NCI-H2227 treated with DMSO at 0.1 percent for 48 hours (cell line): ENCODE measurements around the gene LAMA3.

Experiments used
- DNase-seq: peaks from one replicate; lab custom pipeline; 2025; lab: John Stamatoyannopoulos, UW

LAMA3 gene

DNA sequence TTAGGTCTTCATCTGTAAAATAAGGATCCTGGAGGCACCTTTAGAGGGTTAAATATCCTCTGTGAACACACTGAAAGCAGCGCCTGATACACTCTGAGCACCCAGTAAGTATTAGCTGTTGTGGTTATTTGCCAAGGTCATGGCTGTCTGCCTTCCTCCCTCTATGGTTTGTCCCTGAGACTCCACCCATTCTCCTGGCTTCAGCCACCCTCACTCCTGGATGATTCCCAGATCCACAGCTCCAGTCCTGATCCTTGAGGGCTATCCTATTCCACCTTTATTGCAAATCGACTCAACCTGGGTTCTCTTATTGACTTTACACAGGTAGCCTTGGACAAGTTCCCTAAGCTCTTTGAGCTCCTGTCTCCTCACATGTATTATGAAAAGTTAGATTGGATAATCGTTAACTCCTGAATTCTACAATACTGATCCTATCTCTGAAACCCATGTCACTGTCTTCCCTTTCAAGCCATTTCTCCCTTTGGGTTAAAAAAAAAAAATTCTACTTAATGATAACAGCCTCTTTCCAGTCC, 162.3 kb downstream of the LAMA3 start:
- DNase-seq = no peak

DNA sequence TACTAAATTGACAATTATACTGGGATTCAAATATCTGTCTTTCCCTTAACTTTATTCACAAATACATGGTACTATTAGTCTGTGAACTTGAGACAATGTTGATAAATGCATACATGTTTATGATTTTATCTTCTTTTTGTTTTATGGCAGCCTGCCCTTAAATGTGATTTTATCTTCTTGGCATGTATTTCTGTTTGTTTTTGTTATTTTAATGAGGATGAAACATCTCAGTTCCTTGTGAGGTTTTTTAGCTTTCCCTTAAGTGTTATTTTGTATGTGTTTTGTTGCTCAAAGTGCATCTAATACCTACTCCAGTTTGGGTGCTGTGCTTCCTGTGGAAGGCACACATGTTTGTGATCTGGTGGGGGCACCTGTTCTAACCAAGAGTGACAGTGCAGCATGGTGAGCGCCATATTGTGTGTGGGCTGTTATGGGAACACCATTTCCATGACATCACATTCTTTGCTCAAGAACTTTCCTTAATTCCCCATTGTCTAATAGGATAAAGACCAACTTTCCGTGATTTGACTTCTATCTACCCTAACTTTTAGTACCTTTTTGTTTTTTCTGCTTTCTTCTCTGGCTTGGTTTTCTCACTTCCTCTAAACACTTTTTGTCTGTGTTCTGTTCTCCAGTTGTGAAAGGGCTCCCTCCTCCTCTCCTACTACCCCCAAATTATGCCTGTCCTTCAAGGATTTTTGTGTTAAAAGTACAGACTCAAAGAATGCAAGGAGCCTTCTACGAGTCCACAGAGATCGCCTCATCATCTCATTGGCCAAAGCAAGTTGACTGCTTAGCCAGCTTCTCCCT, 163.2 kb downstream of the LAMA3 start:
- DNase-seq = no peak

DNA sequence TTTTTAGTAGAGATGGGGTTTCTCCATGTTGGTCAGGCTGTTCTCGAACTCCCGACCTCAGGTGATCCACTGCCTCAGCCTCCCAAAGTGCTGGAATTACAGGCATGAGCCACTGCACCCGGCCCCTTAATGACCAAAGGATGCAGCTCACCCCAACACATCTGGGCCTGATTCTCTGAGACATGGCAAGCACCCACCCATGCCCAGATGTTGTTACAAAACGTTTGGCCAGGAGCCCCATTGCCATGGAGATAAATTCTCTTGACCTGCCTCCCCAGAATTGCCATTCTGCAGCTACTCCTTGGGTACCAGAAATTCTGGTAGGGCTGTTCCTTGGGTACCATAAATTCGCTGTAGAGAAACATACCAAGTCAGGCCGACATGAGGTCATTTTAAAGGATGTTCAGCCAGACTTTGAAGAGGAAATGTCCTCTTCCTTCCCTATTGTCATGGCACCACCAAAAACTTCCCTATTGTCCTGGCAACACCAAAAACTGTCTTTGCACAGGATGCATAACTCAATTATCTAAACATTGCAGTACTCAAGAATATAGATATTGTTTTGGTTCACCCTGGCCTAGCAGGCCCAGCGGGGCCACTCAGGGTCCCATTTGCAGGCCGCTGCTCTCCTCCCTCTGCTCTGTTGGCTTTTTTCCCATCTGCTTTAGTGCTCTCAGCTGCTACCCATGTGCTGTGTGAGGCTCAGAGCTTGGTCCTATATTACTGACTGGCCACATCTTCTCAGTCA, 164.4 kb downstream of the LAMA3 start:
- DNase-seq = no peak

DNA sequence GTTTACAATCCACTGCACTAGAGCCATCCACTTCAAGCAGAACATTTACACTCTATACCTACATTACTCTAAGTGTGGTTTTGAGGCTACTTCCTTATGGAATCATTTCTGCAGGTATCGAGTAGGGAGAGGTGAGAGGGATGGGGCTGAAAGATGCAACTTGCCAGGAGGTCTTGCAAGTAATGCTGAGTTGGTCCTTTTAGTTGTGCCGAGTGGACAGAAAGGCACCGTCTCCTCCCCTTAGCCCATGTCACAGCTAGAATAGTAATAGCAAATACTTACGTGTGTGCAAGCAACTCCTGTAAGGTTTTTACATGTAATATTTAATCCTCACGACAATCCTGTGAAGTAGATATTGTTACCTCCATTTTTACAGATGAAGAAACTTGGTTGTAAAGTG, 166.5 kb downstream of the LAMA3 start:
- no peak for DNase-seq

DNA sequence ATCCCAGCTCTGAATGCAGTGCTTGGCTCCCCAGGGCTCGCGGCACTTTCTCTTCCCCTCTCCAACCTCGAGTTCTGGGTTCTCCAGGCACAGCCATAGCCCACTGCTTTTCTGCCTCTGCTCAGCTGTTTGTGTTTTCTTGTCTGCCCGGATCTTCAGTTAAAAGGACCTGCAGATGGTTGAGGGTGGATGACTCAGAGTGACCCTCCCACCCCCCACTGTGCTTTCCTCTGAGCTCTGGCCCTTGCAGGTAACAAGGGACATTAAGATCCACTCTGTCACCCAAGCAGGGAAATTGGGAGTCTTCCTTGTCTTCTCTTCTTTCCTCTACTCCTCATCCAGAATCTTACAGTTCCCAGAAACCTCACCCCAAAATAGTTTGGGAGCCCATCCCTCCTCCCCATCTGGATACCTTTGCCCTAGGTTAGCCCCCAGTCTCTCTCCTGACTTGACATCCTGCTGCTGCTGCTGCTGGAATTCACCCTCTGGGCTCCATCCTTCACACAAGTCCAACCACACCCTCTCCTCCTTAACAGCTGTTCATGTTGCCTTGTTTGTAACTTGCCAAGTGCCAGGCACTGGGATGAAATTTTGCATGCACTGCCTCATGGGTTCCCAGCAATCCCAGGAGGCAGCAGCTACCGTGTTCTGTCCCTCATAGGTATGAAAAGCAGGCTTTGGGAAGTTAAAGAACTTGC, 167.4 kb downstream of the LAMA3 start:
- no peak for DNase-seq

DNA sequence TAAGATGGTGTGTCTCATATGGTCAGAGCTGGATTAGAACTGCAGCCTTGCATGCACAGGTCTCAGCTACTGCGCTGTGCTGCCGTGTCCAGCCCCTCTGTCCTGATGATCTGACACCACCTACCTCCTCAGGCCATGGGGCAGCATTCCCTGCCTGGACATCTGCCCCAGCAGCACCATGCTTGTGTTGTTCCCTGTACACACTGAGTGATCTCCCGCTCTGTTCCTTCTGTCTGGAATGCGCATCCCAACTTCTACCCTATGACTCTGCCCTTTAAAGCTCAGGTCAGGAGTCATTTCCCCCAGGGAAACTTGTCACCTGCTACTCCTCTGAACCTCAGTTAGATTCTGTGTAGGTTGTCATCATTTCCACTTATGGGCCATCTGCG, 167.9 kb downstream of the LAMA3 start:
- no peak for DNase-seq

DNA sequence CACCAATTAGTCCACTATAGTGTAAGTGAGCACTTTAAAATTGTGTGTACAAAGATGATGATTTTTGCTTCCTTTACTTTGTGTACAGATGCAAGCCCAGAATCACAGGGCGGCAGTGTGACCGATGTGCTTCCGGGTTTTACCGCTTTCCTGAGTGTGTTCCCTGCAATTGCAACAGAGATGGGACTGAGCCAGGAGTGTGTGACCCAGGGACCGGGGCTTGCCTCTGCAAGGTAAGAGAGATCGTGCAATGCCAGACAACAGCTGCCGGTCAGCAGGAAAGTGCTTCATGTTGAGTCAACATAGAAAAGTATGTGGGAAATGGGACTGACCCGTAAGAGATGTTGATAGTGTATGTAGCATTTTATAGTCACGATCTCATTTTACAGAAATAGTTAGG, 168.5 kb downstream of the LAMA3 start:
- no peak for DNase-seq

DNA sequence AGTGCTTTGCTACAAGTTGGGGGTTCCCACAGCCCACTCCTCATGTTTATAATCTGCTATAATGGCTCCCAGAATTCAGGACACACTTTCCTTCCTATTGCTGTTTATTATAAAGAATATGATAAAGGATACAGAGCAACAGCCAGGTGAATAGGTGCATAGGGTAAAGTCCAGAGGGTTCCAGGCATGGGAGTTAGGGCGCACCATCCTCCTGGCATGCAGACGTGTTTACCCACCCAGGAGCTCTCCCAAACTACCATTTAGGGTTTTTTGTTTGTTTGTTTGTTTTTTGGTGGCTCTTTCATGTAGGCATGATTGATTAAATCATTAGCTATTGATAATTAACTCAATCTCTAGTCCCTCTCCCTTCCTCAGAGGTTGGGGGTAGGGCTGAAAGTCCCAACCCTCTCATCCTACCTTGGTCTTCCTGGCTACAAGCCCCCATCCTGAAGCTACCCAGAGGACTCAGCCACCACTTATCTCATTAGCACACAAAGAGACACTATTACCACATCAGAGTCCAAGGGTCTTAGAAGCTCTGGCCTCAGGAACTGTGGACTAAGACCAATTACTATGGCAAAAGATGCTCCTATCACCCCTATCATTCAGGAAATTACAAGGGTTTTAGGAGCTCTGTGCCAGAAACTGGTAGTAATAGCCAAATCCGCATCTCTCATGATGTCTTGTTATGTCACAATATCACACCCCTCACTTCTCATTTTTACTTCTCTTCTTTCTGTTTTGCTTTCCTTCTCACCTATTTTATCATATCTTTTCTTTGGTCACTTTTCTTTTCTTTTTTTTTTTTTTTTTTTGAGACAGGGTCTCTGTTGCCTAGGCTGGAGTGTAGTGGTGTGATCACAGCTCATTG, 170.4 kb downstream of the LAMA3 start:
- DNase-seq = no peak

DNA sequence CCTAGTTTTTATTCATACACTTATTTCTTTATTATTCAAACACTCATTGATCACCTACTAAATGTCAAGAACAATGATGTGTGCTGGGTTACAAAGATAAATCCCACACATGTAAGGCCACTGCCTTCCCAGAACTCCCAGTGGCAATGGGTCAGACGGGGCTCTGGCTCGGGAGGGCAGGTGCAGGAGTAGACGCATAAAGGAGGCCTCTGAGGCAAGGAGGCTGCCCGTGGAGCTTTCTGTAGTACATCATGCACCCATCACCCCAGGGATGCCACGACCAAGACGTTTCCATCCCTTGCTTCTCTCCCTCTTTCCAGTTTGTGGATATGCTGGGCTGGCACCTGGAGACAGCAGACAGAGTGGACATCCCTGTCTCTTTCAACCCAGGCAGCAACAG, 172.1 kb downstream of the LAMA3 start:
- DNase-seq = no peak

DNA sequence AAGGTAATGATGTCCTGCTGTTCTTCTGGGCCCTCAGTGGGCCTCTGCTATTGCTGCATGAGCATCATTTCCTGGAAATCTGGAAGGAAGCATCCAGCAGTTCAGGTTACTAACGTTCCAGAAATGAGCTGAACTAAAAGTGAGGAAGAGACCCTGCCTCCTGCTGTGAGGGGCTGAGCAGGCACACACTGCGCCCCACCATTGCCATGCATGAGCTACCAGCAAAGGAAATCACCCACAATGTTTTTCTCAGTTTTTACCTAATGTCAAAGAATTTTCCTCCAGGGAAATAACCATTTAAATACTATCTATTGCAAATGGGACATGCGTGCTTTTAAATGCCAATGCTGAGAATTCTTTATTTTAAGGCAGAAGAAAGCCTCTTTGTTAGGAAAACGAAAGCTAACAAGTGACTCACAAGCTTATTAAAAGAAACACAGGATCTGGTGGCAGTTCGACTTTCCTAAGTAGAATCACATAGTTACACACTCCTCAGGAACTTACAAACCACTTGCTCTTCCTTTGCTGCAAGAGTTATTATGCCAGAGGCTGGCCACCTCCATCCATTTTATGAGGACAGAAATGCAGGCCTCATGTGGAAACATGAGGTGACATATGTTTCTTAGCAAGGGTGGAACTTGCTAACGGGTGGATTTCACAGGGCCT, 172.7 kb downstream of the LAMA3 start:
- DNase-seq = no peak

DNA sequence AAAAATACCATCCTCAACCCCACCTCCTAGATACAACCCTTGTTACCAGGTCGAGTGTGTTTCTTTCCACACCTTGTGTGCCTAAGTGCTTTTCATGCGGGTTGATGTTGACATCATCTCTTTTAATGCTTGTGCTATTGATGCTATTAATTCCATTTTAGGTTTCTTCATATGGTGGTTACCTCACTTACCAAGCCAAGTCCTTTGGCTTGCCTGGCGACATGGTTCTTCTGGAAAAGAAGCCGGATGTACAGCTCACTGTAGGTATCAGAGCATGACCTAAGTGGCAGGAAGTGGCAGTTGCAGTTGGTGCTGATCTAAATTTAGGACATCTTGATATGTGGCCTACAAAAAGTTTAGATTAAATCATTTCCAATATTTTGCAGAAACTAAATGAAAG, 175.4 kb downstream of the LAMA3 start:
- no peak for DNase-seq

DNA sequence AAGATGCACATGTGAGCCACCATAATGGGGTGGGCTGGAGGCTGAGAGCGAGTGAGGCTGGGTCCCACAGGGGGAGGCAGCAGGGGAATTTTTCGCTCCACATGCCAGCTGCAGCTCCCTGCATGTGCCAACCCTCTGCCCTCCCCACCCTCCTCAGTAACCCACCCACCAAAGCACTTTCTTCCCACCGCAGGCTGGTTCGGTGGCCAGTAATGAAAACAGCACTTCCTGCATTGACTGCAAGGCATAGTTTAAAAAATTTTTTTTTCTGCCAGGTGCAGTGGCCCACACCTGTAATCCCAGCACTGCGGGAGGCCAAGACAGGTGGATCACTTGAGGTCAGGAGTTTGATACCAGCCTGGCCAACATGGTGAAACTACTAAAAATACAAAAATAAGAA, 177.8 kb downstream of the LAMA3 start:
- DNase-seq = no peak

DNA sequence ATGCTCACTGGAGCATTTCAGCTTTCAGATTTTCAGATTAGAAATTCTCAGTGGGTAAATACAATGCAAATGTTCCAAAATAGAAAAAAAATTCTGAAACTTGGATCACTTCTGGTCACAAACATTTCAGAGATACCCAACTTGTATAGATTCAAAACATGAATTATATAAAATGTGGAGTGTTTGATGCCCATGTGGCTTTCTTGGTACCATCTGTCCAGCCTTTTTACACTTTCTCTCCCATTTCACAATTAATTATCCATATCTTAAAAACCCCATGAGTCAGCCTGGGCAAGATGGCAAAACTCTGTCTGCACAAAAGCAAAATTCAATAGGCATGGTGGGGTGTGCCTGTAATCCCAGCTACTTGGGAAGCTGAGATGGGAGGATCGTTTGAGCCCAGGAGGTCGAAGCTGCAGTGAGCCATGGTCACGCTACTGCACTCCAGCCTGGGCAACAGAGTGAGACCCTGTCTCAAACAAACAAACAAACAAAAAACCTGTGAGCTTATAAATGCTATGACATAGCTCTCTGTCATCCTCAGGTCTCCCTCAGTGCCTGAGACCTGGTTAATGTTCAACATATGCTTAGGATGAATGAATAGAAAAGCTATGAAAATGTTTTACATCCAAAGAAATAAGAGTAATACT, 179.0 kb downstream of the LAMA3 start:
- no peak for DNase-seq

DNA sequence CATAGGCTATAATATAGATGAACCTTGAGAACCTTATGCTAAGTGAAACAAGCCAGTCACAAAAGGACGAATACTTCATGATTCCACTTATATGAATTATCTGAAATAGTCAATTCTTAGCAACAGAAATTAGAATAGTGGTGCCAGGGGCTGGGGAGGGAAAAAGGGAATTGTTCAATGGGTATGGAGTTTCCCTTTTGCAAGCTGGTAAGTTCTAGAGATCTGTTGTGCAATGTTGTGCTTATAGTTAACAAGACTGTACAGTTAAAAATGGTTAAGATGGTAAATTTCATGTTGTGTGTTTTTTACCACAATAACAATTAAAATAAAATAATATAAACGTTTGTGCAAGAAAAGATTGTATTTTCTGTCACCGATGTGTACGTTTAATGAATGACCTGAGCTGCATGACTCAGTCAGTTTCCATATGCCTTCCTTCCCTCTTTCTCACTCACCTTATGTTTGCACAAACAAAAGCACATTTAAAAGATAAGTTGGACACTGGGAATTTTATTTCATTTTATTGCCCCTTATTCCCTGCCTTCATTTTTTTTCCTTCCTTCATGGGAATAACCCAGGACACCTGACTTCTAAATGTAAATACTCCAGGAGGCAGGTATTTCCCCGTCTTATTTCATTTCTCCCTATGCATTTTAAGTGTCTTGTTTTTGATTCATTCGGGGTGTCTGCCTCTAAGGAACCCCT, 181.6 kb downstream of the LAMA3 start:
- DNase-seq = no peak

DNA sequence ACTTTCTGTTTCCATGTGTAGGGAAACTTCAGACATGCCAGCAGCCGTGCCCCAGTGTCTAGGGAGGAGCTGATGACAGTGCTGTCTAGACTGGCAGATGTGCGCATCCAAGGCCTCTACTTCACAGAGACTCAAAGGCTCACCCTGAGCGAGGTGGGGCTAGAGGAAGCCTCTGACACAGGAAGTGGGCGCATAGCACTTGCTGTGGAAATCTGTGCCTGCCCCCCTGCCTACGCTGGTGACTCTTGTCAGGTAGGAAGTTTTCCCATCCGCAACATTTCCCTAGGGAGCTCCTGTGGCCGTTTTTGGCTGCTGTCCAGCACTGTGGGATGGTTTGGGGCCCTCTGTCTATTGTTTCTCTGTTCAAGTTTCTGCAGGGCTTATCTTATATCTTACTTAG, 182.2 kb downstream of the LAMA3 start:
- no peak for DNase-seq

DNA sequence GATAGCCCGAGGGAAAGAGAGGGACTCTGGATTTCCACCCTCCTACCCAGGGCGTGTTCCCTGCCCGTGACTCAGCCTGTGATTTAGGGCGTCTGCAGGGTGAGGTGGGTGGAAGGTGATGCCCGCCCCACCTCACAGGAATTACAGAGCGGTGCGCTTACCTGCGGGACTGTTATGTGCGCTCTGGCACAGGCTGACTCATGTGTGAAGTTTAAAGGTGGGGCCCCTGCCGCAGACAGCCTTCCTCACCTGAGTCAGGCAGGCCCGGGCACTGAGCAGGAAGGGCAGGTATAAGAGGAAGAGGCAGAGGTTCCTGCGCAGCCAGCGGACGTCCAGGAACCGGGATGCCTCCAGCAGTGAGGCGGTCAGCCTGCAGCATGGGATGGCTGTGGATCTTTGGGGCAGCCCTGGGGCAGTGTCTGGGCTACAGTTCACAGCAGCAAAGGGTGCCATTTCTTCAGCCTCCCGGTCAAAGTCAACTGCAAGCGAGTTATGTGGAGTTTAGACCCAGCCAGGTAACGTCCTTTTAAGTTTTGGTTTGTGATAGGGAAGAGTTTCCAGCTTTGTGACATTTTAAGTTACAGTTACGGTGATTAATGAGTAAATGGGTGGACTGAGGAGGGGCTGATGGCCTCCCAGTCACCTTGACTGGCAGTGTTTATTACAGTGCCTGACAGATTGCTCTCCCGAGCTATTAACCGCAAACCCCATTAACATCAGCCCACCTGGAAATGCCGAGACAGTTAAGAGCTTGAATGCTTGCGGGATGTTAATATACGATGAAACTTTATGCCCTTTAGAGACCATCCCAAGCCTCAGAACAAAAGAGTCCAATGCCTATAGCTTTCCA, 183.7 kb downstream of the LAMA3 start:
- no peak for DNase-seq

DNA sequence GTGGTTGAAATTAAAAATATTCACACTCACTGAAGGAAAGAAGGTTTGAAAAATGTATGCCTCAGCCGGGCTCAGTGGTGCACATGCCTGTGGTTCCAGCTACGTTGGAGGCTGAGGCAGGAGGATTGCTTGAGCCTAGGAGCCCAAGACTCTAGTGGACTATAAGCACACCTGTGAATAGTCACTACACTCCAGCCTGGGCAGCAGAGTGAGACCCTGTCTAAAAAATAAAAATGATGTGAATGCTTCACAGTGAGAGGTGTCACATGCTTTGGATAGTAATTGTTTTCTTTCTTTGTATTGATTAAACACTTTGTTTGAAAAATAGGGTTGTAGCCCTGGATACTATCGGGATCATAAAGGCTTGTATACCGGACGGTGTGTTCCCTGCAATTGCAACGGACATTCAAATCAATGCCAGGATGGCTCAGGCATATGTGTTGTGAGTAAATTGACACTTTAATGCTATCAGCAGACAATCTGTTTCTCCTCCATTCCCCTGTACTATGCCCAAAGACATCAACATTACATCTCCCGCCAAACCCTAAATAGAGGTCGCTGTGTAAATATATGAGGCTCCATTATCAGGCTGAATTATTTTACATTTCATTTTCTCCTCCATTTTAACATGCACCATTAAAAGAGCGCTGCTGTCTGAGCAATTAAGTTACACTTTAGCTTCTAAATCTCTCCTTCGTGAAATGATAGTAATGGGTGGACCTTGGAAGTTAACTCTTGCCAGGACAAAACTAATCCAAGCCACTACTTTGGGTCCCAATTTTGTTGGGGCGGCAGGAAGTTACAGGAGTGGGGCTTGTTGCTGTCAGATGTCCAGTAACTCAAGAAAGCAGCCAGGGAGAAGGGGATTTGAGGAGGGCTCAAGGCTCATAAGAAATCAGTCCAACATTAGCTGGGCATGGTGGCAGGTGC, 187.0 kb downstream of the LAMA3 start:
- no peak for DNase-seq

DNA sequence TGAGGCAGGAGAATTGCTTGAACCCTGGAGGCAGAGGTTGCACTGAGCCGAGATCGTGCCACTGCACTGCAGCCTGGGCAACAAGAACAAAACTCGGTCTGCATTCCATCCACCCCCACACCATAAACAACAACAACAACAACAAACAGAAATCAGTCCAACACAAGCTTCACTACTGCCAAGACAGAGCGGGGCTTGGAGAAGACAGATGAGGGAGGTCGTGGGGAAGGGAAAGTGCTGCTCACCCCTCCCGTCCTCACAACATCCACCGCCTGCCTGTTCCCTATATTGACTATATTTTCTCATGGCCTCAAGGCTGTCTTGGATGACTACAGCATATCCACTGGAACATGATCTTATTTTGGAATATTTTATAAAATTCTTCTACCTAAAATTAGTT, 187.7 kb downstream of the LAMA3 start:
- no peak for DNase-seq
